ENCODE measurements around the gene GRM3. TPM values are rescaled to one million over a fixed set of nuclear protein-coding genes. Genes with fewer than 3 reads are reported as not detected.

Gene GRM3
- total and polyA plus RNA-seq, 2 of the 13 experiments (the other 11 are each of a cell fraction or from before 2014, with no cell fraction given) = not detected

DNA sequence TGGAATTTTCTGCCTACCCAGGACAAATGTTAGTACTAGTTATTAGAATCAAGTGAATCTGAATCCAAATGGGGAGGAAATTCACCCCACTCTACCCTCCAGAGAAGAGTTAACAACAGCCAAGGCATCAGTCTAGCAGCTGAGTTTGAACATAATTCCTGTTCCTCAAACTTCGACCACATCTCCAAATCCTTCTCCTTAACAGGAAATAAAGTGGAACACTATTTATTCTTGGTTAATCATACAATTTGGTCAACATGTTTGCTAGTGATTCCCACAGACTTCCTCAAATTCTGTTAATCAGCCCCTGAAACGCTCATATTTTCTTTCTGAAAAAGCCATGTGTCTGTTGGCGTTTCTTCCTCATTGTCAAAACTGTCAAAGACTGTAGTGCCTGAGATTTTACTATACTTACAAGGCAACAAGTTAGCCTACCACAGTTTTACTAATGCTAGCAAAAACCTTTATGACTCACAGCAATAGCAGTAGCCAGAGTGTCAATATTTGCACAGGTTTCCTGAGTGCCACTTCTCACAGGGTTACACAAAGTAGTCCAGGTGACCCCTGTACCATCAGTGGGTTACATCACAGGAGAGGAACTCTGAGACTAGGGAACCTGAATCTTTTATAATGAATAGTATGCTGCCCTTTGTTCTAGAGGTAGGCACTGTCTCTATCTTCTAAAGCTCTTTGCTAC is 202.9 kb downstream of the GRM3 start (continued):
- TF ChIP-seq, protein P1, sequence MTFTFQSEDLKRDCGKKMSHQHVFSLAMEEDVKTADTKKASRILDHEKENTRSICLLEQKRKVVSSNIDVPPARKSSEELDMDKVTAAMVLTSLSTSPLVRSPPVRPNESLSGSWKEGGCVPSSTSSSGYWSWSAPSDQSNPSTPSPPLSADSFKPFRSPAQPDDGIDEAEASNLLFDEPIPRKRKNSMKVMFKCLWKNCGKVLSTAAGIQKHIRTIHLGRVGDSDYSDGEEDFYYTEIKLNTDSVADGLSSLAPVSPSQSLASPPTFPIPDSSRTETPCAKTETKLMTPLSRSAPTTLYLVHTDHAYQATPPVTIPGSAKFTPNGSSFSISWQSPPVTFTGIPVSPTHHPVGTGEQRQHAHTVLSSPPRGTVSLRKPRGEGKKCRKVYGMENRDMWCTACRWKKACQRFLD (CRISPR knock-in tag; IDR thresholded peaks at IDR 0.05; ENCODE audit: borderline replicate concordance) = no peak
- no peak for TF ChIP-seq NKX3-1 (CRISPR knock-in tag; IDR thresholded peaks at IDR 0.05)
- peak; percentile 84 for TF ChIP-seq ZNF878 (CRISPR knock-in tag; IDR thresholded peaks at IDR 0.05)
- peak; percentile 85 for TF ChIP-seq ELF3 (CRISPR knock-in tag; IDR thresholded peaks at IDR 0.05)
- TF ChIP-seq, protein P2, sequence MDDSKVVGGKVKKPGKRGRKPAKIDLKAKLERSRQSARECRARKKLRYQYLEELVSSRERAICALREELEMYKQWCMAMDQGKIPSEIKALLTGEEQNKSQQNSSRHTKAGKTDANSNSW (CRISPR knock-in tag; IDR thresholded peaks at IDR 0.05; ENCODE audit: borderline replicate concordance) = no peak
- TF ChIP-seq ZNF577 (CRISPR knock-in tag; IDR thresholded peaks at IDR 0.05; ENCODE audit: borderline replicate concordance, low read depth) = no peak
- TF ChIP-seq ZNF7 (CRISPR knock-in tag; IDR thresholded peaks at IDR 0.05) = no peak
- TF ChIP-seq, protein P3, sequence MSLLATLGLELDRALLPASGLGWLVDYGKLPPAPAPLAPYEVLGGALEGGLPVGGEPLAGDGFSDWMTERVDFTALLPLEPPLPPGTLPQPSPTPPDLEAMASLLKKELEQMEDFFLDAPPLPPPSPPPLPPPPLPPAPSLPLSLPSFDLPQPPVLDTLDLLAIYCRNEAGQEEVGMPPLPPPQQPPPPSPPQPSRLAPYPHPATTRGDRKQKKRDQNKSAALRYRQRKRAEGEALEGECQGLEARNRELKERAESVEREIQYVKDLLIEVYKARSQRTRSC (CRISPR knock-in tag; IDR thresholded peaks at IDR 0.05; ENCODE audit: low read depth) = no peak
- no peak for TF ChIP-seq ARID2 (CRISPR knock-in tag; IDR thresholded peaks at IDR 0.05; ENCODE audit: borderline replicate concordance)
- TF ChIP-seq ZNF546 (CRISPR knock-in tag; conservative IDR thresholded peaks at IDR 0.05) = no peak
- TF ChIP-seq NFKBIZ (CRISPR knock-in tag; IDR thresholded peaks at IDR 0.05) = 0 out of 2 replicates have a peak, but pooled peaks have one; percentile 42
- TF ChIP-seq, protein P4, sequence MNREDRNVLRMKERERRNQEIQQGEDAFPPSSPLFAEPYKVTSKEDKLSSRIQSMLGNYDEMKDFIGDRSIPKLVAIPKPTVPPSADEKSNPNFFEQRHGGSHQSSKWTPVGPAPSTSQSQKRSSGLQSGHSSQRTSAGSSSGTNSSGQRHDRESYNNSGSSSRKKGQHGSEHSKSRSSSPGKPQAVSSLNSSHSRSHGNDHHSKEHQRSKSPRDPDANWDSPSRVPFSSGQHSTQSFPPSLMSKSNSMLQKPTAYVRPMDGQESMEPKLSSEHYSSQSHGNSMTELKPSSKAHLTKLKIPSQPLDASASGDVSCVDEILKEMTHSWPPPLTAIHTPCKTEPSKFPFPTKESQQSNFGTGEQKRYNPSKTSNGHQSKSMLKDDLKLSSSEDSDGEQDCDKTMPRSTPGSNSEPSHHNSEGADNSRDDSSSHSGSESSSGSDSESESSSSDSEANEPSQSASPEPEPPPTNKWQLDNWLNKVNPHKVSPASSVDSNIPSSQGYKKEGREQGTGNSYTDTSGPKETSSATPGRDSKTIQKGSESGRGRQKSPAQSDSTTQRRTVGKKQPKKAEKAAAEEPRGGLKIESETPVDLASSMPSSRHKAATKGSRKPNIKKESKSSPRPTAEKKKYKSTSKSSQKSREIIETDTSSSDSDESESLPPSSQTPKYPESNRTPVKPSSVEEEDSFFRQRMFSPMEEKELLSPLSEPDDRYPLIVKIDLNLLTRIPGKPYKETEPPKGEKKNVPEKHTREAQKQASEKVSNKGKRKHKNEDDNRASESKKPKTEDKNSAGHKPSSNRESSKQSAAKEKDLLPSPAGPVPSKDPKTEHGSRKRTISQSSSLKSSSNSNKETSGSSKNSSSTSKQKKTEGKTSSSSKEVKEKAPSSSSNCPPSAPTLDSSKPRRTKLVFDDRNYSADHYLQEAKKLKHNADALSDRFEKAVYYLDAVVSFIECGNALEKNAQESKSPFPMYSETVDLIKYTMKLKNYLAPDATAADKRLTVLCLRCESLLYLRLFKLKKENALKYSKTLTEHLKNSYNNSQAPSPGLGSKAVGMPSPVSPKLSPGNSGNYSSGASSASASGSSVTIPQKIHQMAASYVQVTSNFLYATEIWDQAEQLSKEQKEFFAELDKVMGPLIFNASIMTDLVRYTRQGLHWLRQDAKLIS (CRISPR knock-in tag; IDR thresholded peaks at IDR 0.05) = no peak
- TF ChIP-seq, protein P5, sequence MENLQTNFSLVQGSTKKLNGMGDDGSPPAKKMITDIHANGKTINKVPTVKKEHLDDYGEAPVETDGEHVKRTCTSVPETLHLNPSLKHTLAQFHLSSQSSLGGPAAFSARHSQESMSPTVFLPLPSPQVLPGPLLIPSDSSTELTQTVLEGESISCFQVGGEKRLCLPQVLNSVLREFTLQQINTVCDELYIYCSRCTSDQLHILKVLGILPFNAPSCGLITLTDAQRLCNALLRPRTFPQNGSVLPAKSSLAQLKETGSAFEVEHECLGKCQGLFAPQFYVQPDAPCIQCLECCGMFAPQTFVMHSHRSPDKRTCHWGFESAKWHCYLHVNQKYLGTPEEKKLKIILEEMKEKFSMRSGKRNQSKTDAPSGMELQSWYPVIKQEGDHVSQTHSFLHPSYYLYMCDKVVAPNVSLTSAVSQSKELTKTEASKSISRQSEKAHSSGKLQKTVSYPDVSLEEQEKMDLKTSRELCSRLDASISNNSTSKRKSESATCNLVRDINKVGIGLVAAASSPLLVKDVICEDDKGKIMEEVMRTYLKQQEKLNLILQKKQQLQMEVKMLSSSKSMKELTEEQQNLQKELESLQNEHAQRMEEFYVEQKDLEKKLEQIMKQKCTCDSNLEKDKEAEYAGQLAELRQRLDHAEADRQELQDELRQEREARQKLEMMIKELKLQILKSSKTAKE (CRISPR knock-in tag; IDR thresholded peaks at IDR 0.05; ENCODE audit: borderline replicate concordance) = peak; percentile 53; the same call in 1 of the 2 replicates
- peak; percentile 29 to 50; a peak in 3 of 4 replicates for TF ChIP-seq MAFK (conservative IDR thresholded peaks at IDR 0.05 in 1 of 2, IDR thresholded peaks at IDR 0.05 in 1 of 2; ENCODE audit: low read length in 2 of 2)
- no peak for TF ChIP-seq HES4 (CRISPR knock-in tag; IDR thresholded peaks at IDR 0.05; ENCODE audit: borderline replicate concordance)
- TF ChIP-seq, protein P6, sequence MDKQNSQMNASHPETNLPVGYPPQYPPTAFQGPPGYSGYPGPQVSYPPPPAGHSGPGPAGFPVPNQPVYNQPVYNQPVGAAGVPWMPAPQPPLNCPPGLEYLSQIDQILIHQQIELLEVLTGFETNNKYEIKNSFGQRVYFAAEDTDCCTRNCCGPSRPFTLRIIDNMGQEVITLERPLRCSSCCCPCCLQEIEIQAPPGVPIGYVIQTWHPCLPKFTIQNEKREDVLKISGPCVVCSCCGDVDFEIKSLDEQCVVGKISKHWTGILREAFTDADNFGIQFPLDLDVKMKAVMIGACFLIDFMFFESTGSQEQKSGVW (CRISPR knock-in tag; IDR thresholded peaks at IDR 0.05; ENCODE audit: borderline replicate concordance) = no peak
- TF ChIP-seq ZNF451 (CRISPR knock-in tag; IDR thresholded peaks at IDR 0.05) = no peak
- peak; percentile 53; the same call in 1 of the 2 replicates for TF ChIP-seq NR2C2 (CRISPR knock-in tag; IDR thresholded peaks at IDR 0.05; ENCODE audit: borderline replicate concordance)
- no peak for TF ChIP-seq SOX6 (IDR thresholded peaks at IDR 0.05)
- peak; percentile 95 for TF ChIP-seq SOX6 (CRISPR knock-in tag; IDR thresholded peaks at IDR 0.05)

All from HepG2 (cell line).